ENCODE measurements around the gene DOCK1. TPM values are rescaled to one million over a fixed set of nuclear protein-coding genes. Genes with fewer than 3 reads are reported as not detected.

DOCK1 gene
- total RNA-seq, 2 experiments from 2014 or later, result 0.05 TPM; not detected in 1

DNA sequence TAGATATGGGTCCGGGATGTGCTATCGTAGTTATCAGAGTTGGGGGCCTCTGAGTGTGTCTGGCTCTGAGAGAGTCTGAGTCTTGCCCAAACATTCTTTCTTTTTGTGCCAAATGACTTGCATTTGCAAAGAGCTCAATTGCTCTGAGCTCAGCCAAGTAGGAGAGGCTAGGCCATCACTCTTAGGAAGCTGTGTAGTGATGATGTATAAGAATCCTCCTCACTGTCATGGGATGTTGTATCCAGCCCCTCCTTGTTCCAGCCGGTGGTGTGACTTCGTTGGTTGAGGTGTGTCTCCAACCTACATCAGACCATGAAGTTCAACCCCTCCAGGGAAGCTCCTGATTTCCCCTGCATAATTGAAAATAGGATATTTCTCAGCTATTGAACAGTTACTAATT lies 546.4 kb downstream of the DOCK1 start:
- Mint-ChIP-seq H3K4me3 (no peak overlapping the region), H3K27ac (no peak overlapping the region), H3K27me3 (no peaks in the 10 kb centered on the region), H3K36me3 (ENCODE audit: low read depth) (no peaks in the 10 kb centered on the region), H3K9me3 (no peaks in the 10 kb centered on the region), H3K4me1 (no peaks in the 10 kb centered on the region)
- ChIA-PET POLR2A (no interaction called here), CTCF (interaction anchor here (0.7 kb wide), 1 partner anchor 12 kb away, joined by 4 read pairs; no protein-coding TSS in a partner anchor)
- no peak for DNase-seq

DNA sequence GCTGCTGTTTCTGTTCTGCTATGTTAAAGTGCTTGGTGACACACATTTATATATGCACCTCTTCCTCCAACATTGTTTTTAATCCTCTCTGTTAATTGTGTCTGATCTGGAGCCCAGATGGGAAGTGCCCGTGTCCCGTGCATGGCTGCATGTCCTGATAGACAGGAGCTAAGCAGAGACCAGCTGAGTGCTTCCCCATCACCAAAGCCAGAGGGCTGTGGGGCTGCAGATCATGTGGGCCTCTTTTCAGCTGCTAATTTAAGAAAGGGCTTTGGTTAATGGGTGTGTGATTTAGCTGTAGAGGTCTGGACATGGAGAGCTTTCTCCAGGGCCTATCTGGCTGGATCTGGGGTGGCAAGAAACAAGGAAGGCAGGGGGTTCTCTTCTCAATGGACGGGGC lies 547.3 kb downstream of the DOCK1 start:
- POLR2A ChIA-PET, result no interaction called here
- no peaks in the 10 kb centered on the region for H3K9me3 Mint-ChIP-seq
- H3K36me3 Mint-ChIP-seq (ENCODE audit: low read depth), result no peaks in the 10 kb centered on the region
- no peaks in the 10 kb centered on the region for H3K27me3 Mint-ChIP-seq
- no peak for DNase-seq
- CTCF ChIA-PET, result no interaction called here
- no peaks in the 10 kb centered on the region for H3K4me1 Mint-ChIP-seq
- no peak overlapping the region for H3K27ac Mint-ChIP-seq
- no peak overlapping the region for H3K4me3 Mint-ChIP-seq

DNA sequence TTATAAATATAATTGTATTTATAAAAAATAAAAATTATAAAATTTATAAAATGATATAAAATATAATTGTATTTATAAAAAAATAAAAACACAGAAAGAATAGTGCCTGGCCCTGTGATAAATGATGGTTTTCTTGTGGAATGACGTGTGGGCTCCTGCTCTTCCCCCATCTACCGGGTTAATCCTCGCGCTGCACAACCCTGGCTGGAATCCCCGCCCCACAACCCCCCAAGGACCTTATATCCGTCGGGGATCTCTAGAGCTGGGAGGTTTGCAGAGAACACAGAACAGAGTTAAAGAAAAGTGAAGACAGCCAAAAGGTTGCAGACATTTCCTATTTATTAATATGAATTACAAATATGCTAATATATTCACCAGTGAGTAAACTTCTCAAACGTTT lies 548.5 kb downstream of the DOCK1 start:
- no peaks in the 10 kb centered on the region for H3K4me1 Mint-ChIP-seq
- no peaks in the 10 kb centered on the region for H3K36me3 Mint-ChIP-seq (ENCODE audit: low read depth)
- no peaks in the 10 kb centered on the region for H3K27me3 Mint-ChIP-seq
- no peaks in the 10 kb centered on the region for H3K9me3 Mint-ChIP-seq
- ChIA-PET POLR2A (no interaction called here), CTCF (no interaction called here)
- H3K4me3 Mint-ChIP-seq, result no peak overlapping the region
- no peak overlapping the region for H3K27ac Mint-ChIP-seq
- no peak for DNase-seq

DNA sequence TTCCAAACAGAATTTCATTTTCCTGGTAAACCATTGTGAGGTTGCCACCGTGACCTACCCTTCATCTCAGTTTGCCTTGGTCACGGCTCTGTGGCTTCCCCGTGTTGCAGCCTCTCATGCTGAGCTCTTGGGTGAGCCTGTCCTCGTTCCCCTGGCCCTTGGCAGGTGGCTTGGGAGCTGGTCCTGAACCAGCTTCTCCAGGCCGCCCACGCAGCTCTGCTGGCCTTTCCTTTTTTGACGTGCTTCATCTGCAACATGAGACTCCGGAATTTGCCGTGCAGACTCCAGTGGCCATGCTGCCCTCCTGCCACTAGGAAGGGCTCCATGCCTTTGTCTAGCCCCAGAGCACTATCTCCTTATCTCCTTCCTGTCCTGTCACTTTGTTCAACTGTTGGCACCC lies 550.9 kb downstream of the DOCK1 start:
- no peak overlapping the region for H3K27ac Mint-ChIP-seq
- H3K36me3 Mint-ChIP-seq (ENCODE audit: low read depth), result no peaks in the 10 kb centered on the region
- no peak for DNase-seq
- H3K4me1 Mint-ChIP-seq, result no peaks in the 10 kb centered on the region
- POLR2A ChIA-PET, result no interaction called here
- CTCF ChIA-PET, result no interaction called here
- H3K9me3 Mint-ChIP-seq, result no peaks in the 10 kb centered on the region
- no peaks in the 10 kb centered on the region for H3K27me3 Mint-ChIP-seq
- H3K4me3 Mint-ChIP-seq, result no peak overlapping the region

DNA sequence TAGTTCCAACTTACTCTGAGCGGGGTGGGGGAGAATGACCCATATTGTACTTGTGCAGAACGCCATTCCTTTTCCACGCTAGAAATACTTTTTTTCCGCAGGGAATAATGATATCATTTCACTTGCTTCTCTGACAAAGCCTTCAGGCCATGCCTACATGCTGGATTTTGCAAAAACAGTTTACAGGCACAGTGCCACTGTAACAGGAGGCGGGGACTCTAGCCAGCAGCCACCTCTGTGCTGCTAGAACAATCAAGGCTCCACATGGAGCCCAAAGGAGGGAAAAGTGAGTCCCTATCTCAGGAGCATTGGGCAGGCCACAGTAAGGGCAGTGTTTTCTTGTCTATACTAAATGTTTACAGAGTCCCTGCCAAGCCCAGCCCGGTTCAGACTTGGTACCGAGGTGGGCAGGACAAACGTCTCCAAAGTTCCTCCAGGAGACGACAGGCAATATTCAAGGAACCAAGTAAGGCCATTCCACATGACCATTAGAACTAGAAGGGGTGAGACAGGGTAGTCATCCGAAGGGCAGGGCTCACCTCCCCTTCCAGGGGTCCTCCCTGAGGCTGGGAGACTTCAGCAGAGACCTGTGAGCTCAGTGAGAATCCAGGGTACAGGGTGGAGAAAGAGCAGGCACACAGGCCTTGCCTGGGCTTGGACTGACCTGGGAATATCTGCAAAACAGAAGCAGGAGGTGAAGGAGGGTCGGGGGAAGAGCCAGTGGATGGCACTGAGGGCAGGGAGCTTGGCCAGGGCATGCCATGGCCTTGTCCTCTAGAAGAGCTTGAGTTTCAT lies 553.0 kb downstream of the DOCK1 start:
- DNase-seq, result no peak
- ChIA-PET POLR2A (no interaction called here), CTCF (interaction anchor here (0.5 kb wide), 1 partner anchor 45 kb away, joined by 3 read pairs; no protein-coding TSS in a partner anchor)
- Mint-ChIP-seq H3K4me3 (no peak overlapping the region), H3K9me3 (no peaks in the 10 kb centered on the region), H3K27me3 (no peaks in the 10 kb centered on the region), H3K4me1 (no peaks in the 10 kb centered on the region), H3K36me3 (ENCODE audit: low read depth) (no peaks in the 10 kb centered on the region), H3K27ac (no peak overlapping the region)

DNA sequence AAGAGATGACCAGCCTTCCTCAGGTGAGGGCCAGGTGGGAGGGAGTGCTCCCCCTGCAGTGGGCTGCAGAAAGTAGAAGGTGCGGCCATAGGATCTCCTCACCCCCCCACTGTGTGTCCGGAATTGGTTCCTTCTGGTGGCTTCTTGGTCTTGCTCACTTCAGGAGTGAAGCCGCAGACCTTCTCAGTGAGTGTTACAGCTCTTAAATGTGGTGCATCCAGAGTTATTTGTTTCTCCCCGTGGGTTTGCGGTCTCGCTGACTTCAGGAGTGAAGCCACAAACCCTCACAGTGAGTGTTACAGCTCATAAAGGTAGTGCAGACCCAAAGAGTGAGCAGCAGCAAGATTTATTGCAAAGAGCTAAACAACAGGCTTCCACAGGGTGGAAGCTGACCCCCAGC lies 553.6 kb downstream of the DOCK1 start:
- no peak for DNase-seq
- H3K36me3 Mint-ChIP-seq (ENCODE audit: low read depth), result no peaks in the 10 kb centered on the region
- H3K9me3 Mint-ChIP-seq, result no peaks in the 10 kb centered on the region
- no peak overlapping the region for H3K27ac Mint-ChIP-seq
- no peak overlapping the region for H3K4me3 Mint-ChIP-seq
- no peaks in the 10 kb centered on the region for H3K27me3 Mint-ChIP-seq
- ChIA-PET POLR2A (no interaction called here), CTCF (interaction anchor here (0.5 kb wide), 1 partner anchor 45 kb away, joined by 3 read pairs; no protein-coding TSS in a partner anchor)
- H3K4me1 Mint-ChIP-seq, result no peaks in the 10 kb centered on the region

DNA sequence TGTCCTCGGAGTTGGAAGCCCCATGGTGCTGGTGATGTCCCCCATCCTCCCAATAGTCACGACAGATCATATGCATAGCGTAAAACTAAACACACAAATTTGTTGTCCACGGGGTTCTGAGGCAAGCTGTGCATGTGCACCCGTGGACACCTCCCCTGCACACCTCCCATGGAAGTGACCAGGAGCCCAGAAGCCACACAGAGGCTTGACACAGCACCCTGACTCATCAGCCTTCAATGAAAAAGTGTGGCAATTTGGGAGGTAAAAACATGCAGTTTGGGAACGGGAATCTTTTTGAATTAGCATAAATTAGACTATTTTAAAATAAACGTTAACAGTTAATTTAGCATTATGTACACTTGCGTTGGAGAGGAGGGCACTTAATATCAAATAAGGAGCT lies 554.7 kb downstream of the DOCK1 start:
- no peaks in the 10 kb centered on the region for H3K27me3 Mint-ChIP-seq
- H3K4me1 Mint-ChIP-seq, result no peaks in the 10 kb centered on the region

DNA sequence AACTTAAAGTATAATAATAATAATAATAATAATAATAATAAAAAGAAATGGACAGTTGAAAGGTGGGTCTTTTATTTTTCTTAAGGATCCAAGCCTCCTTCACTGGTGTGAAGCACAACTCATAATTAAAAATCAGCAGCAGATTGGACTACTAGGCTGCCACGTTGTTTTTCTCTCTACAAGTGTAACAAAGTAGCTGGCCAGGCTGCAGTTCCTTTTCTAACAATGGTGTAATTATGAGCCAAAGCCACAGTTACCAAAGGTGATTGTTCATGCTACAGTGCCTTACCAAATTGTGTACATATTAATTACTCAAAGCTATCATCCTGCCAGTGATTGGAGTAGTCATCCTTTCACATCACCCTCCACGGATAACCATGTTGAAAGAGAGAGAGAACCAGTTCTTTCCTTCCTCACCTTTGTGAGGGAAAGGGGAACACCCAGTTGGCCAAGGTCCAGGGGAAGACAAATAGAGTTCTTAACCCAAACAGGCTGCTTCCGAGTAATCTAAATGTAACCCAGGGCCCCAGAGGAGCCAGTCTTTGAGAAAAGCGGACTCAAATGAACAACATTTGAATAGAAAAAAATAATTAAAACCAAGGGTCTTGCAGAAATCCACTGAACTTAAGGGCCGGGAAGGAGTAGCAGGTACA lies 557.5 kb downstream of the DOCK1 start:
- DNase-seq, result no peak
- Mint-ChIP-seq H3K27ac (no peak overlapping the region), H3K4me3 (no peak overlapping the region), H3K4me1 (no peaks in the 10 kb centered on the region), H3K27me3 (no peaks in the 10 kb centered on the region), H3K36me3 (ENCODE audit: low read depth) (no peaks in the 10 kb centered on the region), H3K9me3 (no peaks in the 10 kb centered on the region)
- ChIA-PET POLR2A (no interaction called here), CTCF (interaction anchor here (0.9 kb wide), 1 partner anchor 11 kb away, joined by 4 read pairs; no protein-coding TSS in a partner anchor)

More for the DNA sequence above, 554.7 kb downstream of the DOCK1 start:
- Mint-ChIP-seq H3K9me3 (no peaks in the 10 kb centered on the region), H3K36me3 (ENCODE audit: low read depth) (no peaks in the 10 kb centered on the region), H3K4me3 (no peak overlapping the region), H3K27ac (no peak overlapping the region)
- ChIA-PET CTCF (no interaction called here), POLR2A (no interaction called here)
- no peak for DNase-seq

DNA sequence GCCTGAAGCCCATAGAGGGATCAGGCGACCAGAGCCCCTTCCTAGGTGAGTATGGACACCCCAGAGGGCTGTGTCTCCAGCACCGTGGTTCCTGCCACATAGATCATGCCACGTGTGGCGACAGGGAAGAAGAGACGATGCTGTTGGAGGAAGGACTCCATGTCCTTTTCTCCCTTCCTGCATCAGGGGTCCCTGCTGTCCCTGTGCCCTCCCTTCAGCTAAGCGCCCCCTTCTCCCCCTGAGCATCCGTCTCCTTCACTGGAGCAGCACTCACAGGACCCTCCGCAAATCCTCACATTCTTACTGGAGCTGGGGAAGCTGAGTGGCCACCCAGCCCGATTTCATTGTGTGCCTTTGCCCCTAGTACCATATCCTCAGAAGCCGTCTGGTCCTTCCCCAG lies 558.3 kb downstream of the DOCK1 start:
- ChIA-PET CTCF (interaction anchor here (0.9 kb wide), 1 partner anchor 12 kb away, joined by 4 read pairs; no protein-coding TSS in a partner anchor), POLR2A (no interaction called here)
- no peak for DNase-seq
- Mint-ChIP-seq H3K36me3 (ENCODE audit: low read depth) (no peaks in the 10 kb centered on the region), H3K9me3 (no peaks in the 10 kb centered on the region), H3K27ac (no peak overlapping the region), H3K4me3 (no peak overlapping the region), H3K4me1 (no peaks in the 10 kb centered on the region), H3K27me3 (no peaks in the 10 kb centered on the region)

DNA sequence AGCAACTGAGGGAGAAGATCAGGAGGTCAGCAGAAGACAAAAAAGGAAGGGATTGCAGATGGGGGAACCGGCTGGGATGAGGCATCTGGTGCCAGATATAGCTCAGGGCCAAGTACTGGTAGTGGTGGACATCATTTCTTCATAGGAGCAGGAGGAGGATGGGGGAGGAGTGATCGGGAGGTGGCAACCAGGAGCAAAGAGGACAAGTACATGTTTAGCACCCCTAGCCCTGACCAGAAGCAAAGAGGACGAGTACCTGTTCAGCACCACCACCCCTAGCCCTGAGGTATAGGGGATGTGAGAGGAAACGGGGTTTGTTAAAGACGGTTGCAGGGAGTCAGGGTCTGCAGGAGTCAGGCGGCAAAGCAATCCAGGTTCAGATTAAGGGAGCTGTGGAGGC lies 559.3 kb downstream of the DOCK1 start:
- Mint-ChIP-seq H3K9me3 (no peaks in the 10 kb centered on the region), H3K36me3 (ENCODE audit: low read depth) (no peaks in the 10 kb centered on the region), H3K4me3 (no peak overlapping the region), H3K27ac (no peak overlapping the region), H3K4me1 (no peaks in the 10 kb centered on the region), H3K27me3 (no peaks in the 10 kb centered on the region)
- POLR2A ChIA-PET, result no interaction called here
- DNase-seq, result no peak
- CTCF ChIA-PET, result no interaction called here

DNA sequence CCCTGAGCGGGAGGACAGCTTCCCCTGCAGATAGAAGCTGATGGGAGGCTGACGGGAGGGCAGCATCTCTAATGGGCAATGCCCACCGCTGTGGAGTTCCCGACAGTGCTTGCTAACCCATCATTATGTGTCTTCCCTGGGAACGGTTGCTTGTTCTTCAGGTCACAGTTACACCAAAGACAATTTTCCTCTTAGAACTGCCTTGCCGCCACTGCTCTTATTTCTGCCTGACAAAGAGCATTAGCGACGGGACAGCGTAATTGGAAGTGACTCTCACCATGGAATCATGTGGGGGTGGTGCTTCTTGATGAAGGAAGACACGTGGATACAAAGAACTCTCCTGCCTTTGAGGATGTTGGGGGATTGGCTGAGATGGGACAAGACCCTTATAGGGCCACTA lies 562.6 kb downstream of the DOCK1 start:
- CTCF ChIA-PET, result no interaction called here
- POLR2A ChIA-PET, result no interaction called here
- no peaks in the 10 kb centered on the region for H3K36me3 Mint-ChIP-seq (ENCODE audit: low read depth)
- DNase-seq, result no peak
- H3K4me1 Mint-ChIP-seq, result no peaks in the 10 kb centered on the region
- H3K27ac Mint-ChIP-seq, result no peak overlapping the region
- no peaks in the 10 kb centered on the region for H3K9me3 Mint-ChIP-seq
- no peaks in the 10 kb centered on the region for H3K27me3 Mint-ChIP-seq
- H3K4me3 Mint-ChIP-seq, result no peak overlapping the region

DNA sequence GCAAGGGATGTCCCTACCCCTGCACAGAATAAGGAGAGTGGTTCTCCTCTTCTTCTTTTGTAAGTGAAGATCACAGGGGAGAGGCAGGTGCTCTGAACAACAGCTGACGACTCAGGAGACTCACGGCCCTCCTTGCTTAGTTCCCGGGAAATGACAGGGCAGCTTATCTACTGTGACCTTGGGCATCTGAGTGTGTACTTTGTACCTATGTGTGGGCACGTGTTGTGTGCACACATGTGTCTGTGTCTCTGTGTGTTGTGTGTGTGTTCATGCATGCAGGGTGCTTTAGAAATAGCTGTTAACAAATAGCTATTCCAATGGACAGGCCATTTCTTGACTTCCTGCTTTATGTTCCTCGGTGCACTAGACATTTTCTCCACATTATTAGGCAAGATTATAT lies 563.4 kb downstream of the DOCK1 start:
- Mint-ChIP-seq H3K9me3 (no peaks in the 10 kb centered on the region), H3K27ac (no peak overlapping the region), H3K27me3 (no peaks in the 10 kb centered on the region), H3K4me3 (no peak overlapping the region), H3K36me3 (ENCODE audit: low read depth) (no peaks in the 10 kb centered on the region), H3K4me1 (no peaks in the 10 kb centered on the region)
- POLR2A ChIA-PET, result no interaction called here
- CTCF ChIA-PET, result no interaction called here
- DNase-seq, result no peak

DNA sequence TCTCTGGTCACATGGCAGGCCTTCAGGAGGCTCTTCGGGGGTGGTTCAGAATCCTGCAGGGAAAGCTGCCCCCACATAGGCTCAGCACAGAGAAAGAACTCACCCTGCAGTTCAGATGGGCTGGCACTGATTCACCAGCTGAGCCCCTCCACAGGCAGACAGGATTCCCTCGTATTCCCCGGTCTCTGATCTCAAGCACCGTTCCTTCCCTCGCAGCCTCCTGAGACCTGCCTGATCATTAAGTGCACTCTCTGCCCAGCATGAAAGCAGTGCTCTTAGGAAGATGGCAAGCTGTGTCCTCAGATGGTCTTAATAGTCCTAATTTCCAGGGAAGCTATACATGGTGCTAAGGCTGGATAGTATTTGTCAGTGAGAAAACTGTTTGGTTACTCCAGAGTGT lies 565.7 kb downstream of the DOCK1 start:
- ChIA-PET CTCF (no interaction called here), POLR2A (no interaction called here)
- H3K9me3 Mint-ChIP-seq, result no peaks in the 10 kb centered on the region

DNA sequence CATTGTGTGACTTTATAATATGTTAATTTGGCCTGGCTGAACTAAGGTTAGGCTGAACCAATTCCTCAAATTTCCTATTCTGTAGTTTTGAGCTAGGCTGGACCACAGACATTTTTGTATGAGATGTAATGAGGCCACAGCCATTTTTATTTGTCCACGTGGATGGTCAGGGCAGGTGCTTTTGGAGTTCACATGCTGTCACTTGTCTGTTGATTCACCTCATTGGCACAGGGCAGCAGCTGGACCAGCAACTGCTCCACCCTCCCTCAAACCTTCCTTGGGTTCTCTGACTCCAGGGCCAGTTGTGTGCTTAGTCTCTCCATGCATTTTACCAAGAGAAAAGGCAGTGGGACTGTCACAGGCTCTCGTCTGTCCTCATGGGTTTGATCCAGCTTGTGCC lies 567.7 kb downstream of the DOCK1 start:
- Mint-ChIP-seq H3K27me3 (no peaks in the 10 kb centered on the region), H3K27ac (no peak overlapping the region), H3K36me3 (ENCODE audit: low read depth) (no peaks in the 10 kb centered on the region), H3K9me3 (no peaks in the 10 kb centered on the region), H3K4me3 (no peak overlapping the region), H3K4me1 (no peaks in the 10 kb centered on the region)
- POLR2A ChIA-PET, result no interaction called here
- CTCF ChIA-PET, result no interaction called here
- DNase-seq, result no peak

More for the DNA sequence above, 565.7 kb downstream of the DOCK1 start:
- Mint-ChIP-seq H3K36me3 (ENCODE audit: low read depth) (no peaks in the 10 kb centered on the region), H3K4me3 (no peak overlapping the region), H3K27ac (no peak overlapping the region), H3K27me3 (no peaks in the 10 kb centered on the region), H3K4me1 (no peaks in the 10 kb centered on the region)
- DNase-seq, result no peak

Data from activated CD4-positive, alpha-beta T cell treated with anti-CD3 and anti-CD28 coated beads, Interleukin-2, amount 10 ng/mL, durations not matched to agents 7 days and 5 days (primary cell).